Progenitor cell of endocrine pancreas (in vitro differentiated cells): Measurements from ENCODE around the gene CCDC194. TPM values are rescaled to one million over a fixed set of nuclear protein-coding genes. Genes with fewer than 3 reads are reported as not detected.

Experiments used
- DNase-seq: peaks from one replicate; pipeline ENCODE4 v3.0.0; 2021; ENCODE audit warnings: low spot score; ENCODE audit not compliant: unreplicated experiment
- H3K27ac Mint-ChIP-seq: 2 replicates; pipeline ENCODE4 v1.8.0; 2021; ENCODE audit warnings: mild to moderate bottlenecking, moderate library complexity, mixed read lengths
- H3K27me3 Mint-ChIP-seq: 2 replicates; pipeline ENCODE4 v1.8.0; 2021; ENCODE audit warnings: mixed read lengths
- H3K36me3 Mint-ChIP-seq: 2 replicates; pipeline ENCODE4 v1.8.0; 2022; ENCODE audit warnings: mixed read lengths; ENCODE audit not compliant: insufficient read depth
- H3K4me1 Mint-ChIP-seq: 2 replicates; pipeline ENCODE4 v1.8.0; 2021; ENCODE audit warnings: low read depth, mixed read lengths
- H3K4me3 Mint-ChIP-seq: 2 replicates; pipeline ENCODE4 v1.8.0; 2021; ENCODE audit warnings: low read depth, mild to moderate bottlenecking, moderate library complexity, mixed read lengths
- H3K9me3 Mint-ChIP-seq: 2 replicates; pipeline ENCODE4 v1.8.0; 2021; ENCODE audit warnings: low read depth, mixed read lengths
- CTCF ChIP-seq: fragments of 200-600 bp; sonication (generic); IDR thresholded peaks from one replicate; pipeline ENCODE4 v1.5.0; 2021; ENCODE audit warnings: antibody characterized with exemption, mild to moderate bottlenecking; ENCODE audit not compliant: unreplicated experiment
- total RNA-seq: library from RNA; stranded (reverse); gene quantifications from 2 replicates; pipeline ENCODE4 v1.2.1, GENCODE V29; 2021

Gene CCDC194
- total RNA-seq, 1 donor from 2014 or later: not detected

GRCh38 chr19:17405250-17406045 is 11.5 kb upstream of the CCDC194 start, which contains the start of gene BST2:
Gene BST2 (minus strand): TSS chr19:17405630. CDS start chr19:17405575, 55 bp downstream.
- Mint-ChIP-seq H3K27ac (peak within 1 kb of the TSS; percentile 56), H3K4me3 (no peak within 1 kb of the TSS), H3K27me3 (peaks cover 3% of the 10 kb centered on the region), H3K4me1 (peaks cover 9% of the 10 kb centered on the region), H3K9me3 (no peaks in the 10 kb centered on the region), H3K36me3 (no peaks in the 10 kb centered on the region)
- TF ChIP-seq CTCF: no peak
- no peak for DNase-seq

GRCh38 chr19:17404621-17405249 is 10.7 kb upstream of the CCDC194 start:
- H3K27me3 Mint-ChIP-seq: peaks cover 3% of the 10 kb centered on the region
- no peaks in the 10 kb centered on the region for H3K36me3 Mint-ChIP-seq
- peaks cover 9% of the 10 kb centered on the region for H3K4me1 Mint-ChIP-seq
- no peaks in the 10 kb centered on the region for H3K9me3 Mint-ChIP-seq
- DNase-seq: no peak
- H3K4me3 Mint-ChIP-seq: no peak overlapping the region
- no peak overlapping the region for H3K27ac Mint-ChIP-seq
- no peak for TF ChIP-seq CTCF

GRCh38 chr19:17404015-17404414 is 10.0 kb upstream of the CCDC194 start:
- Mint-ChIP-seq H3K36me3 (no peaks in the 10 kb centered on the region), H3K27ac (no peak overlapping the region), H3K4me1 (peaks cover 9% of the 10 kb centered on the region), H3K4me3 (no peak overlapping the region), H3K27me3 (peaks cover 3% of the 10 kb centered on the region), H3K9me3 (no peaks in the 10 kb centered on the region)
- no peak for TF ChIP-seq CTCF
- no peak for DNase-seq

GRCh38 chr19:17402982-17403855 is 9.2 kb upstream of the CCDC194 start:
- Mint-ChIP-seq H3K27me3 (peaks cover 3% of the 10 kb centered on the region), H3K4me1 (peaks cover 9% of the 10 kb centered on the region), H3K9me3 (no peaks in the 10 kb centered on the region), H3K36me3 (no peaks in the 10 kb centered on the region), H3K27ac (no peak overlapping the region), H3K4me3 (no peak overlapping the region)
- no peak for TF ChIP-seq CTCF
- no peak for DNase-seq

- H3K27ac Mint-ChIP-seq: no peak overlapping the region
- H3K9me3 Mint-ChIP-seq: no peaks in the 10 kb centered on the region
- no peaks in the 10 kb centered on the region for H3K36me3 Mint-ChIP-seq
- peaks cover 1% of the 10 kb centered on the region for H3K4me1 Mint-ChIP-seq
- no peak overlapping the region for H3K4me3 Mint-ChIP-seq
- DNase-seq: no peak
- peaks cover 3% of the 10 kb centered on the region for H3K27me3 Mint-ChIP-seq
- no peak for TF ChIP-seq CTCF
Observed at GRCh38 chr19:17401628-17402027, 7.6 kb upstream of the CCDC194 start.
